ENCODE measurements around the gene INCENP.

DNA sequence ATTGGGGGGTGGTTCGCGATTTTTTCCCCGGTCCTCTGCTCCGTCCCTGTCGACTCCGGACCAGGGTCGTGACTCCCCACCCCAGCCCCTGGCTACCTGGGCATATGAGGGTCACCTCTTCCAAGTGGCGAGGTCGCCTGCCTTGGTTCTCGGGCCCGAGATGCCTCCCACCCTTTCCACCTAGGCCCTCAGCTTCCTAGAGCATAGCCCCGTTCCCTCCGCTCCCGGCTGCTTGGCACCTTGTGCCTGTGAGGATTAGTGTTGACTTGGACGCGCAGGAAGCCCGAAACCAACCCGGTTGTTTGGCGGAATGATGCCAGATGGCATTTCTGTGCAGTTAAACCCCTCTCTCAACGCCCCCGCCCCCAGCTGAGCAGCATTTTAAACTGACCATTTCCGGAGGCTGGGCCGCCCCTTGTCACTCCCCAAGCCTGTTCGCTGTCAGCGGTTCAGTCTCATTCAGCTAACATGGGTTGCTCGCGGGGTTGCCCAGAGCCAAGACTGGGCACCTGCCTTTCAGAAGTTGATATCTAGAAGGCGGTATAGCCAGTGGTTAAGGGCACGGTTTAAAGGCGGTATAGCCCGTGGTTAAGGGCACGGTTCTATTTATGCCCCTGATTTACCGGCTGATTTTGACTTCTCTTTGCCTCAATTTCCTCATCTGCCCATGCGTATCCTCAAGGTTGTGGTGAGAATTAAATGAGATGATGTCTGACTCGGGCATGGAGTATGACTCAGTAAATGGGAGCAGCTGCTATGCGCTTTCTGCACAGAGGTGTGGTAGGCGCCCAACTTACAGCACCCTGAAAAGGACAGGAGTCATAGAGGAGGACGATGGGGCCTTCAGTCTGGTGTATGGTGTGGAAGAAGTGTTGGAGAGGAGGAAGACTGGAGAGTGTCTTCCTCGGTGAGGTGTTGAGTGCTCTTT lies 639 bp downstream of the INCENP start:
- no peak for TF ChIP-seq STAT1 (IDR thresholded peaks at IDR 0.05; ENCODE audit: unreplicated experiment)
- TF ChIP-seq, protein P1, sequence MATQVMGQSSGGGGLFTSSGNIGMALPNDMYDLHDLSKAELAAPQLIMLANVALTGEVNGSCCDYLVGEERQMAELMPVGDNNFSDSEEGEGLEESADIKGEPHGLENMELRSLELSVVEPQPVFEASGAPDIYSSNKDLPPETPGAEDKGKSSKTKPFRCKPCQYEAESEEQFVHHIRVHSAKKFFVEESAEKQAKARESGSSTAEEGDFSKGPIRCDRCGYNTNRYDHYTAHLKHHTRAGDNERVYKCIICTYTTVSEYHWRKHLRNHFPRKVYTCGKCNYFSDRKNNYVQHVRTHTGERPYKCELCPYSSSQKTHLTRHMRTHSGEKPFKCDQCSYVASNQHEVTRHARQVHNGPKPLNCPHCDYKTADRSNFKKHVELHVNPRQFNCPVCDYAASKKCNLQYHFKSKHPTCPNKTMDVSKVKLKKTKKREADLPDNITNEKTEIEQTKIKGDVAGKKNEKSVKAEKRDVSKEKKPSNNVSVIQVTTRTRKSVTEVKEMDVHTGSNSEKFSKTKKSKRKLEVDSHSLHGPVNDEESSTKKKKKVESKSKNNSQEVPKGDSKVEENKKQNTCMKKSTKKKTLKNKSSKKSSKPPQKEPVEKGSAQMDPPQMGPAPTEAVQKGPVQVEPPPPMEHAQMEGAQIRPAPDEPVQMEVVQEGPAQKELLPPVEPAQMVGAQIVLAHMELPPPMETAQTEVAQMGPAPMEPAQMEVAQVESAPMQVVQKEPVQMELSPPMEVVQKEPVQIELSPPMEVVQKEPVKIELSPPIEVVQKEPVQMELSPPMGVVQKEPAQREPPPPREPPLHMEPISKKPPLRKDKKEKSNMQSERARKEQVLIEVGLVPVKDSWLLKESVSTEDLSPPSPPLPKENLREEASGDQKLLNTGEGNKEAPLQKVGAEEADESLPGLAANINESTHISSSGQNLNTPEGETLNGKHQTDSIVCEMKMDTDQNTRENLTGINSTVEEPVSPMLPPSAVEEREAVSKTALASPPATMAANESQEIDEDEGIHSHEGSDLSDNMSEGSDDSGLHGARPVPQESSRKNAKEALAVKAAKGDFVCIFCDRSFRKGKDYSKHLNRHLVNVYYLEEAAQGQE (IDR thresholded peaks at IDR 0.05; ENCODE audit: unreplicated experiment) = no peak
- TF ChIP-seq, protein P2, sequence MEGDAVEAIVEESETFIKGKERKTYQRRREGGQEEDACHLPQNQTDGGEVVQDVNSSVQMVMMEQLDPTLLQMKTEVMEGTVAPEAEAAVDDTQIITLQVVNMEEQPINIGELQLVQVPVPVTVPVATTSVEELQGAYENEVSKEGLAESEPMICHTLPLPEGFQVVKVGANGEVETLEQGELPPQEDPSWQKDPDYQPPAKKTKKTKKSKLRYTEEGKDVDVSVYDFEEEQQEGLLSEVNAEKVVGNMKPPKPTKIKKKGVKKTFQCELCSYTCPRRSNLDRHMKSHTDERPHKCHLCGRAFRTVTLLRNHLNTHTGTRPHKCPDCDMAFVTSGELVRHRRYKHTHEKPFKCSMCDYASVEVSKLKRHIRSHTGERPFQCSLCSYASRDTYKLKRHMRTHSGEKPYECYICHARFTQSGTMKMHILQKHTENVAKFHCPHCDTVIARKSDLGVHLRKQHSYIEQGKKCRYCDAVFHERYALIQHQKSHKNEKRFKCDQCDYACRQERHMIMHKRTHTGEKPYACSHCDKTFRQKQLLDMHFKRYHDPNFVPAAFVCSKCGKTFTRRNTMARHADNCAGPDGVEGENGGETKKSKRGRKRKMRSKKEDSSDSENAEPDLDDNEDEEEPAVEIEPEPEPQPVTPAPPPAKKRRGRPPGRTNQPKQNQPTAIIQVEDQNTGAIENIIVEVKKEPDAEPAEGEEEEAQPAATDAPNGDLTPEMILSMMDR (conservative IDR thresholded peaks at IDR 0.05; ENCODE audit: low read depth in 2 of 2) = no peak
- TF ChIP-seq POLR2AphosphoS5 (IDR thresholded peaks at IDR 0.05; ENCODE audit: low read depth) = no peak
- TF ChIP-seq EZH2 (IDR thresholded peaks at IDR 0.05; ENCODE audit: low read depth, unreplicated experiment) = no peak
- no peak for TF ChIP-seq NANOG (IDR thresholded peaks at IDR 0.05; ENCODE audit: borderline replicate concordance)
- TF ChIP-seq, protein P3, sequence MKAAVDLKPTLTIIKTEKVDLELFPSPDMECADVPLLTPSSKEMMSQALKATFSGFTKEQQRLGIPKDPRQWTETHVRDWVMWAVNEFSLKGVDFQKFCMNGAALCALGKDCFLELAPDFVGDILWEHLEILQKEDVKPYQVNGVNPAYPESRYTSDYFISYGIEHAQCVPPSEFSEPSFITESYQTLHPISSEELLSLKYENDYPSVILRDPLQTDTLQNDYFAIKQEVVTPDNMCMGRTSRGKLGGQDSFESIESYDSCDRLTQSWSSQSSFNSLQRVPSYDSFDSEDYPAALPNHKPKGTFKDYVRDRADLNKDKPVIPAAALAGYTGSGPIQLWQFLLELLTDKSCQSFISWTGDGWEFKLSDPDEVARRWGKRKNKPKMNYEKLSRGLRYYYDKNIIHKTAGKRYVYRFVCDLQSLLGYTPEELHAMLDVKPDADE (IDR thresholded peaks at IDR 0.05) = no peak
- TF ChIP-seq CREB1 (CRISPR knock-in tag; IDR thresholded peaks at IDR 0.05; ENCODE audit: low read depth) = no peak
- no peak for TF ChIP-seq EZH2phosphoT487 (IDR thresholded peaks at IDR 0.05; ENCODE audit: unreplicated experiment)
- no peak for TF ChIP-seq ZNF331 (CRISPR knock-in tag; IDR thresholded peaks at IDR 0.05; ENCODE audit: low read depth)
- no peak for TF ChIP-seq JUNB (IDR thresholded peaks at IDR 0.05; ENCODE audit: unreplicated experiment)
- TF ChIP-seq, protein P4, sequence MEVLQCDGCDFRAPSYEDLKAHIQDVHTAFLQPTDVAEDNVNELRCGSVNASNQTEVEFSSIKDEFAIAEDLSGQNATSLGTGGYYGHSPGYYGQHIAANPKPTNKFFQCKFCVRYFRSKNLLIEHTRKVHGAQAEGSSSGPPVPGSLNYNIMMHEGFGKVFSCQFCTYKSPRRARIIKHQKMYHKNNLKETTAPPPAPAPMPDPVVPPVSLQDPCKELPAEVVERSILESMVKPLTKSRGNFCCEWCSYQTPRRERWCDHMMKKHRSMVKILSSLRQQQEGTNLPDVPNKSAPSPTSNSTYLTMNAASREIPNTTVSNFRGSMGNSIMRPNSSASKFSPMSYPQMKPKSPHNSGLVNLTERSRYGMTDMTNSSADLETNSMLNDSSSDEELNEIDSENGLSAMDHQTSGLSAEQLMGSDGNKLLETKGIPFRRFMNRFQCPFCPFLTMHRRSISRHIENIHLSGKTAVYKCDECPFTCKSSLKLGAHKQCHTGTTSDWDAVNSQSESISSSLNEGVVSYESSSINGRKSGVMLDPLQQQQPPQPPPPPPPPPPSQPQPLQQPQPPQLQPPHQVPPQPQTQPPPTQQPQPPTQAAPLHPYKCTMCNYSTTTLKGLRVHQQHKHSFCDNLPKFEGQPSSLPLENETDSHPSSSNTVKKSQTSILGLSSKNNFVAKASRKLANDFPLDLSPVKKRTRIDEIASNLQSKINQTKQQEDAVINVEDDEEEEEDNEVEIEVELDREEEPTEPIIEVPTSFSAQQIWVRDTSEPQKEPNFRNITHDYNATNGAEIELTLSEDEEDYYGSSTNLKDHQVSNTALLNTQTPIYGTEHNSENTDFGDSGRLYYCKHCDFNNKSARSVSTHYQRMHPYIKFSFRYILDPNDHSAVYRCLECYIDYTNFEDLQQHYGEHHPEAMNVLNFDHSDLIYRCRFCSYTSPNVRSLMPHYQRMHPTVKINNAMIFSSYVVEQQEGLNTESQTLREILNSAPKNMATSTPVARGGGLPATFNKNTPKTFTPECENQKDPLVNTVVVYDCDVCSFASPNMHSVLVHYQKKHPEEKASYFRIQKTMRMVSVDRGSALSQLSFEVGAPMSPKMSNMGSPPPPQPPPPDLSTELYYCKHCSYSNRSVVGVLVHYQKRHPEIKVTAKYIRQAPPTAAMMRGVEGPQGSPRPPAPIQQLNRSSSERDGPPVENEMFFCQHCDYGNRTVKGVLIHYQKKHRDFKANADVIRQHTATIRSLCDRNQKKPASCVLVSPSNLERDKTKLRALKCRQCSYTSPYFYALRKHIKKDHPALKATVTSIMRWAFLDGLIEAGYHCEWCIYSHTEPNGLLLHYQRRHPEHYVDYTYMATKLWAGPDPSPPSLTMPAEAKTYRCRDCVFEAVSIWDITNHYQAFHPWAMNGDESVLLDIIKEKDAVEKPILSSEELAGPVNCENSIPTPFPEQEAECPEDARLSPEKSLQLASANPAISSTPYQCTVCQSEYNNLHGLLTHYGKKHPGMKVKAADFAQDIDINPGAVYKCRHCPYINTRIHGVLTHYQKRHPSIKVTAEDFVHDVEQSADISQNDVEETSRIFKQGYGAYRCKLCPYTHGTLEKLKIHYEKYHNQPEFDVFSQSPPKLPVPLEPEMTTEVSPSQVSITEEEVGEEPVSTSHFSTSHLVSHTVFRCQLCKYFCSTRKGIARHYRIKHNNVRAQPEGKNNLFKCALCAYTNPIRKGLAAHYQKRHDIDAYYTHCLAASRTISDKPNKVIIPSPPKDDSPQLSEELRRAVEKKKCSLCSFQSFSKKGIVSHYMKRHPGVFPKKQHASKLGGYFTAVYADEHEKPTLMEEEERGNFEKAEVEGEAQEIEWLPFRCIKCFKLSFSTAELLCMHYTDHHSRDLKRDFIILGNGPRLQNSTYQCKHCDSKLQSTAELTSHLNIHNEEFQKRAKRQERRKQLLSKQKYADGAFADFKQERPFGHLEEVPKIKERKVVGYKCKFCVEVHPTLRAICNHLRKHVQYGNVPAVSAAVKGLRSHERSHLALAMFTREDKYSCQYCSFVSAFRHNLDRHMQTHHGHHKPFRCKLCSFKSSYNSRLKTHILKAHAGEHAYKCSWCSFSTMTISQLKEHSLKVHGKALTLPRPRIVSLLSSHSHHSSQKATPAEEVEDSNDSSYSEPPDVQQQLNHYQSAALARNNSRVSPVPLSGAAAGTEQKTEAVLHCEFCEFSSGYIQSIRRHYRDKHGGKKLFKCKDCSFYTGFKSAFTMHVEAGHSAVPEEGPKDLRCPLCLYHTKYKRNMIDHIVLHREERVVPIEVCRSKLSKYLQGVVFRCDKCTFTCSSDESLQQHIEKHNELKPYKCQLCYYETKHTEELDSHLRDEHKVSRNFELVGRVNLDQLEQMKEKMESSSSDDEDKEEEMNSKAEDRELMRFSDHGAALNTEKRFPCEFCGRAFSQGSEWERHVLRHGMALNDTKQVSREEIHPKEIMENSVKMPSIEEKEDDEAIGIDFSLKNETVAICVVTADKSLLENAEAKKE (CRISPR knock-in tag; IDR thresholded peaks at IDR 0.05) = no peak
- TF ChIP-seq ZNF114 (CRISPR knock-in tag; IDR thresholded peaks at IDR 0.05) = no peak

All from GM23338 (cell line).